ENCODE results near the gene PPP2R5B. TPM values are rescaled to one million over a fixed set of nuclear protein-coding genes. Genes with fewer than 3 reads are reported as not detected.
"Not testable (repeated sequence)": the region's sequence is repeated elsewhere in the genome, so short reads cannot be mapped to it uniquely, and the experiment has no call there.

The PPP2R5B gene
- total RNA-seq, 1 experiment from 2014 or later: 20.5 TPM

- DNase-seq (ENCODE audit: low spot score): no peak
- in situ Hi-C loops (cut with HindIII; ENCODE audit: low sequenced_read_pairs): no loop called here
Observed at GRCh38 chr11:64954201-64954600, 29.7 kb downstream of the PPP2R5B start.

- DNase-seq (ENCODE audit: low spot score): no peak
- in situ Hi-C loops (cut with HindIII; ENCODE audit: low sequenced_read_pairs): no loop called here
Observed at GRCh38 chr11:64959498-64959897, 35.0 kb downstream of the PPP2R5B start.

GRCh38 chr11:64960719-64961118, 36.2 kb downstream of the PPP2R5B start:
- in situ Hi-C loops (cut with HindIII; ENCODE audit: low sequenced_read_pairs): no loop called here
- DNase-seq (ENCODE audit: low spot score): no peak

GRCh38 chr11:64963072-64963631, 38.7 kb downstream of the PPP2R5B start:
- DNase-seq (ENCODE audit: low spot score): no peak
- in situ Hi-C loops (cut with HindIII; ENCODE audit: low sequenced_read_pairs): no loop called here

GRCh38 chr11:64967375-64967774, 42.9 kb downstream of the PPP2R5B start:
- no peak for DNase-seq (ENCODE audit: low spot score)
- in situ Hi-C loops (cut with HindIII; ENCODE audit: low sequenced_read_pairs): no loop called here

GRCh38 chr11:64969209-64969608, 44.7 kb downstream of the PPP2R5B start:
- DNase-seq (ENCODE audit: low spot score): peak; percentile 91
- in situ Hi-C loops (cut with HindIII; ENCODE audit: low sequenced_read_pairs): no loop called here

GRCh38 chr11:64970731-64971151, 46.3 kb downstream of the PPP2R5B start:
- DNase-seq (ENCODE audit: low spot score): no peak
- in situ Hi-C loops (cut with HindIII; ENCODE audit: low sequenced_read_pairs): no loop called here

- DNase-seq (ENCODE audit: low spot score): peak; percentile 84
- in situ Hi-C loops (cut with HindIII; ENCODE audit: low sequenced_read_pairs): no loop called here
Observed at GRCh38 chr11:64971421-64972233, 47.1 kb downstream of the PPP2R5B start, which contains the start of gene MAJIN. MAJIN (minus strand) TSS chr11:64972108; CDS start chr11:64959405, 12,703 bp downstream.

GRCh38 chr11:64974124-64974523, 49.6 kb downstream of the PPP2R5B start:
- in situ Hi-C loops (cut with HindIII; ENCODE audit: low sequenced_read_pairs): no loop called here
- DNase-seq (ENCODE audit: low spot score): no peak

- in situ Hi-C loops (cut with HindIII; ENCODE audit: low sequenced_read_pairs): no loop called here
- DNase-seq (ENCODE audit: low spot score): no peak
Observed at GRCh38 chr11:64976651-64977050, 52.2 kb downstream of the PPP2R5B start.

GRCh38 chr11:64983339-64983738, 58.9 kb downstream of the PPP2R5B start:
- in situ Hi-C loops (cut with HindIII; ENCODE audit: low sequenced_read_pairs); DNase-seq (ENCODE audit: low spot score): not testable (repeated sequence)

Other genes starting within 250 kb of the PPP2R5B start
- 16.7 and 24.1 TPM in 2 replicates for gene NRXN2, start 201.5 kb upstream of the PPP2R5B start, total RNA-seq (2014; rRNA removed; shearing (Covaris generic))
- gene RASGRP2, start 180.5 kb upstream of the PPP2R5B start, total RNA-seq (2014; rRNA removed; shearing (Covaris generic)): 0.62 and 1.9 TPM in 2 replicates
- gene PYGM, start 164.7 kb upstream of the PPP2R5B start, total RNA-seq (2014; rRNA removed; shearing (Covaris generic)): 8.6 and 11.6 TPM in 2 replicates
- gene SF1, start 146.1 kb upstream of the PPP2R5B start, total RNA-seq (2014; rRNA removed; shearing (Covaris generic)): 114 and 170 TPM in 2 replicates
- gene MAP4K2, start 121.5 kb upstream of the PPP2R5B start, total RNA-seq (2014; rRNA removed; shearing (Covaris generic)): 24.7 and 26.6 TPM in 2 replicates
- gene MEN1, start 114.1 kb upstream of the PPP2R5B start, total RNA-seq (2014; rRNA removed; shearing (Covaris generic)): 12.3 and 13.9 TPM in 2 replicates
- 1.6 and 2.3 TPM in 2 replicates for gene CDC42BPG, start 80.0 kb upstream of the PPP2R5B start, total RNA-seq (2014; rRNA removed; shearing (Covaris generic))
- gene EHD1, start 46.1 kb upstream of the PPP2R5B start, total RNA-seq (2014; rRNA removed; shearing (Covaris generic)): 25.3 and 32.4 TPM in 2 replicates
- gene ATG2A, start 7.5 kb upstream of the PPP2R5B start, total RNA-seq (2014; rRNA removed; shearing (Covaris generic)): 15.8 and 20.5 TPM in 2 replicates
- 0.54 and 0.80 TPM in 2 replicates for gene GPHA2, start 11.2 kb downstream of the PPP2R5B start, total RNA-seq (2014; rRNA removed; shearing (Covaris generic))
- not detected in 2 replicates for gene MAJIN, start 47.4 kb downstream of the PPP2R5B start, total RNA-seq (2014; rRNA removed; shearing (Covaris generic))
- 0.37 and 4.1 TPM in 2 replicates for gene BATF2, start 72.3 kb downstream of the PPP2R5B start, total RNA-seq (2014; rRNA removed; shearing (Covaris generic))
- 175 and 216 TPM in 2 replicates for gene ARL2, start 89.5 kb downstream of the PPP2R5B start, total RNA-seq (2014; rRNA removed; shearing (Covaris generic))
- gene SNX15, start 102.8 kb downstream of the PPP2R5B start, total RNA-seq (2014; rRNA removed; shearing (Covaris generic)): 10.1 and 12.8 TPM in 2 replicates
- gene SAC3D1, start 116.5 kb downstream of the PPP2R5B start, total RNA-seq (2014; rRNA removed; shearing (Covaris generic)): 52.3 and 52.9 TPM in 2 replicates
- gene NAALADL1, start 133.9 kb downstream of the PPP2R5B start, total RNA-seq (2014; rRNA removed; shearing (Covaris generic)): not detected in 2 replicates
- 59.1 and 71.2 TPM in 2 replicates for gene CDCA5, start 159.4 kb downstream of the PPP2R5B start, total RNA-seq (2014; rRNA removed; shearing (Covaris generic))
- gene ZFPL1, start 159.5 kb downstream of the PPP2R5B start, total RNA-seq (2014; rRNA removed; shearing (Covaris generic)): 17.7 and 42.6 TPM in 2 replicates
- 212 and 303 TPM in 2 replicates for gene VPS51, start 171.5 kb downstream of the PPP2R5B start, total RNA-seq (2014; rRNA removed; shearing (Covaris generic))
- gene TM7SF2, start 187.2 kb downstream of the PPP2R5B start, total RNA-seq (2014; rRNA removed; shearing (Covaris generic)): 23.5 and 39.0 TPM in 2 replicates
- gene ZNHIT2, start 193.0 kb downstream of the PPP2R5B start, total RNA-seq (2014; rRNA removed; shearing (Covaris generic)): 12.7 and 21.0 TPM in 2 replicates
- 137 and 188 TPM in 2 replicates for gene FAU, start 197.4 kb downstream of the PPP2R5B start, total RNA-seq (2014; rRNA removed; shearing (Covaris generic))
- 108 and 117 TPM in 2 replicates for gene MRPL49, start 197.6 kb downstream of the PPP2R5B start, total RNA-seq (2014; rRNA removed; shearing (Covaris generic))
- gene SYVN1, start 209.8 kb downstream of the PPP2R5B start, total RNA-seq (2014; rRNA removed; shearing (Covaris generic)): 6.9 and 16.3 TPM in 2 replicates
- 2.0 and 3.4 TPM in 2 replicates for gene SPDYC, start 245.5 kb downstream of the PPP2R5B start, total RNA-seq (2014; rRNA removed; shearing (Covaris generic))

Data from G401 (cell line).